GM19324 (cell line): ENCODE data around the gene EHMT2.
"Not testable (repeated sequence)": the region's sequence is repeated elsewhere in the genome, so short reads cannot be mapped to it uniquely, and the experiment has no call there.

Experiments
- ATAC-seq: cut with Tn5 transposase; IDR thresholded peaks from one replicate; pipeline ENCODE4 v1.9.1; 2021; ENCODE audit warnings: mild to moderate bottlenecking, moderate library complexity; ENCODE audit not compliant: unreplicated experiment, low FRiP score

The EHMT2 gene

DNA sequence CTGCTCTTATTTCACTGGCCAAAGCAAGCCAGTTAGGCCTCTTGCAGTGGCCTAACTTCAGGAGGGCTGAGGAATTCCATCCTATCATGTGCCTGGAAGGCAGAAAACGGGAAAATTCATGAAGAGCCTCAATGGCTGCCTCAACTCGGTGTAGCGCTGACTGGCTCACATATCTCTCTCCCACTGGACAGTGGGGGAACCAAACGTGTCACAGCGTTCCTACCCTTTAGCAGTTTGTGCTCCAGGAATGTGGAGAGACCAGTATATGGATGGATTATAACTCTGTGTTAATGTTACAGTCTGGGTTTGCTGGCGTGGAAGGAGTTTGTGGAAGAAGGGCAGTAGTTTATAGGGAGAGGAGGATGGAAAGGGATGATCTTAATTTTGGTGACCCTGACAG lies 18.3 kb upstream of the EHMT2 start:
- ATAC-seq: no peak

DNA sequence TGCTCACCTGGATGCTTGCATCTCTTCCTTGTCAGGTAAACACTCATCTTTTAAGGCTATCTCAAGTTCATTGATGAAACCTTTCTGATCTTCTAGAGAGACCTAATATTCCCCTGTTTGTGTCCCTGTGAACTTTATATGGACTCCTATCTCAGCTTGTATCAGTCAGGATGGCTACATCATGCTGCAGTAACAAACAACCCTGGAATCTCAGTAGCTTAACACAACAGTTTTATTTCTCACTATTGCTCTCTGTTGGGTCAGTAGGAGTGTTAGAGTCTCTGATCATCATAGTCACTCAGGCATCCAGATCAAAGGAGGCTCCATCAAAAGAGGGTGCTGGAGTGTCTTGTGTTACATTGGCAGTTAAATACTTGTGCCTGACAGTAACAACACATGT lies 17.9 kb upstream of the EHMT2 start:
- ATAC-seq: no peak

DNA sequence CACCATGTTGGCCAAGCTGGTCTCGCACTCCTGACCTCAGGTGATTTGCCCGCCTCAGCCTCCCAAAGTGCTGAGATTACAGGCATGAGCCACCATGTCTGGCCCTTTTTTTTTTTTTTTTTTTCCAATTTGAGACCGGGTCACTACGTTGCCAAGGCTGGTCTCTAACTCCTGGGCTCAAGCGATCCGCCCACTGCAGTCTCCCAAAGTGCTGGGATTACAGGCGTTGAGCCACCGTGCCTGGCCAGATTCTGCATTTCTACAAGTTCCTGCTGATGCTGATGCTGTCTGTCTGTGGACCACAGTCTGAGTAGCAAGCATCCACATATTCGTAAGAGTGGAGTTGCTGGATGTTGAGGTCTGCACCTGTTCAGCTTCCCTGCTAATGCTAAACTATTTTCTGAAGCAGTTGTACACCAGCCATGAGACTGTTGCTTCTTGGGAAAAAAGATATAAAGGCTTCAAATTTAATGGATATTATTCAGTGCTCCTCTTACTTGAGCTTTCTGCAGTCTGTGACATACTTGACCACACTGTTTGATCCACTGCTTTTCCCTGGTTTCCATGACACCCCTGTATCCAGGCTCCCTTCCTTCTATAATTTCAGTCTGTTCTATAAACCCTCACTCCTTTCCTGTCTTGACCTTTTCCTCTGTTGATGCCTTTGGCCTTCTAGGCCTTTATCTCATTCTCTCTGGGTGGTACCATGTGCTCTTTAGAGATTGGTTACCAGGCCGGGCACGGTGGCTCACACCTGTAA lies 14.5 kb upstream of the EHMT2 start:
- ATAC-seq: no peak

DNA sequence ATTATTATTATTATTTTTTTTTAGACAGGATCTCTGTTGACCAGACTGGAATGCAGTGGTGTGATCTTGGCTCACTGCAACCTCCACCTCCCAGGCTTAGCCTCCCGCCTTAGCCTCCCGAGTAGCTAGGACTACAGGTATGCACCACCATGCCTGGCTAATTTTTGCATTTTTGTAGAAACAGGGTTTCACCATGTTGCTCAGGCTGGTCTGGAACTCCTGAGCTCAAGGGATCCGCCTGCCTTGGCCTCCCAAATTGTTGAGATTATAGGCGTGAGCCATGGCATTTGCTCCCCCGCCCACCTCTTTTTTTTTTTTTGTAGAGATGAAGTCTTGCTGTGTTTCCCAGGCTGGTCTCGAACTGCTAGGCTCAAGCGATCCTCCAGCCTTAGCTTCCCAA lies 11.8 kb upstream of the EHMT2 start:
- ATAC-seq: not testable (repeated sequence)

DNA sequence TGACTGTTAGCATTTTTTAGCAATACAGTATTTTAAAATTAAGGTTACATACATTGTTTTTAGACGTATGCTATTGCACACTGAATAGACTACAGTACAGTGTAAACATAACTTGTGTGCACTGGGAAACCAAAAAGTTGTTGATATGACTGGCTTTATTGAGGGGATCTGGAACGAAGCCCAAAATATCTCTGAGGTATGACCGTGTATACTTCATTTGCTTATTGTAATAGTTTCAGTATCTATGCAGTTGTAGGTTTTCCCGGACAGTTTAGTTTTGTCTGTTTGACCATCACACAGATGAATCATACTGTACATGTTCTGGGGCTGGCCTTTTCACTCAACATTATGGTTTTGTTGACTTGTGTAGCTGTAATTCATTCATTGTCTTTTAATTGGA lies 11.3 kb upstream of the EHMT2 start:
- ATAC-seq: peak; percentile 62

DNA sequence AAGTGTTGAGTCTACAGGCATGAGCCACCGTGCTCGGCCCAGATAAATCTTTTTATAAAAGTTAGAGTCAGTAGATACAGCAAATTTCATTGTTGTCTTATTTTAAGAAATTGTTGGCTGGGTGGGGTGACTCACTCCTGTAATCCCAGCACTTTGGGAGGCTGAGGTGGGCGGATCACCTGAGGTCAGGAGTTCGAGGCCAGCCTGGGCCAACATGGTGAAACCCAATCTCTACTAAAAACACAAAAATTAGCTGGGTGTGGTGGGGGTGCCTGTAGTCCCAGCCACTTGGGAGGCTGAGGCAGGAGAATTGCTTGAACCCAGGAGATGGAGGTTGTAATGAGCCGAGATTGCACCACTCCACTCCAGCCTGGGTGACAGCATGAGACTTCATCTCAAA lies 10.8 kb upstream of the EHMT2 start:
- not testable (repeated sequence) for ATAC-seq

DNA sequence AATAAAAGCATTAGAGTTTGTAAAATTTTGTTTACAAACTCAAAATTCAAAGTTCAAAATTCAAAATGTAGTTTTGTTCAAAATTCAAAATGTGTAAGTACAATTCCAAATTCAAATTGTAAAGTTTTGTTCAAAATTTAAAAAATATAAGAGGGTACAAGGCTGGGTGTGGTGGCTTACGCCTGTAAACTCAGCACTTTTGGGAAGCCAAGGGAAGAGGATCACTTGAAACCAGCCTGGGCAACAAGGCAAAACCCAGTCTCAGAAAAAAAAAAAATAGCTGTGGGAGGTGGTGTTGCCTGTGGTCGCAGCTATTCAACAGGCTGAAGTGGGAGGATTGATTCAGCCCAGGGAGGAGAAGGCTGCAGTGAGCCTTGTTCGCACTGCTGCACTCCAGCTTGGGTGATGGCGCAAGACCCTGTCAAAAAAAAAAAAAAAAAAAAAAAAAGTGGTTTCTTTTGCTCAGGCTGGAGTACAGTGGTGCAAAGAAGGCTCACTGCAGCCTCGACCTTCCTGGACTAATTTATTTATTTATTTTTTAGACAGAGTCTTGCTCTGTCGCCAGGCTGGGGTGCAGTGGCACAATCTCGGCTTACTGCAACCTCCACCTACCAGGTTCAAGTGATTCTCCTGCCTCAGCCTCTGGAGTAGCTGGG lies 9.8 kb upstream of the EHMT2 start:
- no peak for ATAC-seq

DNA sequence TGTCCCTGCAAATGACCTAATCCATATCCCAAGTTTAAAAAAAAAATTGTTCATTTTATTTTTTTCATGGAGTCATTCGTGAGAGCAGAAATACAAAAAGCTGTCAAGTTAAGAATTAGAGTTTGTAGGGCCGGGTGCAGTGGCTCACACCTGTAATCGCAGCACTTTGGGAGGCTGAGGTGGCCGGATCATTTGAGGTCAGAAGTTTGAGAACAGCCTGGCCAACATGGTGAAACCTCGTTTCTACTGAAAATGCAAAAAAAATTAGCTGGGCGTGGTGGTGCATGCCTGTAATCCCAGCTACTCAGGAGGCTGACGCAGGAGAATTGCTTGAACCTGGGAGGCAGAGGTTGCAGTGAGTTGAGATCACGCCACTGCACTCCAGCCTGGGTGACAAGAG lies 9.2 kb upstream of the EHMT2 start:
- ATAC-seq: not testable (repeated sequence)

DNA sequence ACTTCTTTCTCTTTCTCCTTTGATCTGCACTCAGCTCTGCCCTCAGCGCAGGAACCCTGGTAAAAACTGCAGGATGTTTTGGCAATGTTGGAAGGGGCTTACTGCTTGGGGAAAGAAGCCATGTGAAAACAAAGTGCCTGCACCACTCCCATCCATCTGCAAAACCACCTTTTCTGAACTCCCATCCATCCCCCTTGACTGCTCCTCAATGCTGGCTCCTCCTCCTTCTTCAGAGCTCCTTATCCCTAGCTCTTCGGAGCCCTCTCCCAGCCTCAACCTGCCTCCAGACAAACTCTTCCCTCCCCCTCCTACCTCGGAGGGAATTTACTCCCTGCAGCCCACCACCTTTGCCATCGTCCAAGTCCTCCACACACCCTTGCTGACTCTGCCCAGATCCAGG lies 8.6 kb upstream of the EHMT2 start:
- ATAC-seq: no peak

DNA sequence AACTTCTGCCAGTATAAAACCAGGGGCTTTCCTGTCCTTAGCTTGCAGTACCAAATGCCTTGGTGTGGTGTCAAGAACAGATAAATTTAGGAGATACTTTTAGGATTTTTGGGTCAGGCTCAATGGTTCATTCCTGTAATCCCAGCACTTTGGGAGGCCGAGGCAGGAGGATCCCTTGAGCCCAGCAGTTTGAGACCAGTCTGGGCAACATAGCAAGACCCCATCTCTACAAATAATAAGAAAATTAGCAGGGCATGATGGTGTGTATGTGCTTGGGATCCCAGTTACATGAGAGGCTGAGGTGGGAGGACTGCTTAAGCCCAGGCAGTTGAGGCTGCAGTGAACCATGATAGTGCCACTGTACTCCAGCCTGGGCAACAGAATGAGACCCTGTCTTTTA lies 7.5 kb upstream of the EHMT2 start:
- ATAC-seq: no peak

DNA sequence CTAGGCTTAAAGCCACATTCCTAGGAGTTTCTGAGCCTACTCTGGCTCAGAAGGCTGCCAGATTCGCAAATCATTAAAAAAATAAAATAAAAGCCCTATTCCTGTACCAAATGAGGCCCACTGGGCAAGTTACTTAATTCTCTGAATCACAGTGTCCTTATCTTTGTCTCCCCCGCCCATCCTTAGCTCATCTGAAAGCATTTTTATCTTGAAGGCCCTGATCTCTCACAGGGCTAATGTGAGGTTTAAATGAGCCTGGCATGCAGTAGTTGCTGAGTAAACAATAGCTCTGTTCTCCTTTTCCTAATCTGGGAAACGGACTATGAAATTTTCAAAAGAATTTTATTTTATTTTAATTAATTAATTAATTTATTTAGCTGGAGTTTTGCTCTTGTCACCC lies 6.5 kb upstream of the EHMT2 start:
- no peak for ATAC-seq

DNA sequence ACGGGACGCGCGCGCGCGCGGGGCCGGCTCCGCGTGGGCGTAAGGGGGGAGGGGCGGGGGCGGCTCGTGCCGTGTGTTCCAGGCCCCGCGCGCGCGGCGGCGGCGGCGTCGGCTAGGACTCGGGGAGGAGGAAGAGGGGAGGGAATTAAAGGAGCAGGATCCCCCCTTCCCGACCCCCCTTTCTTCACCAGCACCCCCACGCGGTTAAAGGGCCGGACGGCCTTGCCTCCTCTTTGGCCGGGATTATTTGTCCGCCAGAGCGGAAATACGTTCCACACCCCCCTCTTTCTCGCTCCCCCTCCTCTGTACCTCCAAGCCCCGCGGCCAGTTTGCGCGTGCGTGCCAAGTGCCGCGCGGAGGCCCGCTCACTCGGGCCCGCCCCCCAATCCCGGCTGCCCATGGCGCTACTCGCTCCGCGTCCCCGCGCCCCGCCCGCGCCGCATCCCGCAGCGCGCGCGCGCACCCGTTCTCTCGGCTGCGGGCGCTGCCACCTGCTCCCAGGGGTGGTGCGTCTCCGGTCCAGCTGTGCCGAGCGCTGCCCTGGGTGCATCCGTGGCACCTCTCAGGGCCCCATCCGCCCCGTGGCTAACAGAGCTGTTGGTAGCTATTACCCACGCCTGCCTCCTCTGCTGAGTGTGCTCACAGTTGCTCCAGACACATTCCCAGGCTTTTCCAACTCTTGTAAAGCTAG lies 4.6 kb upstream of the EHMT2 start, which contains the start of gene ZBTB12:
ZBTB12 (minus strand) TSS at position 134 of the 691 bp plus-strand sequence. CDS start 781 bp downstream, outside the sequence.
- ATAC-seq: peak; percentile 65

DNA sequence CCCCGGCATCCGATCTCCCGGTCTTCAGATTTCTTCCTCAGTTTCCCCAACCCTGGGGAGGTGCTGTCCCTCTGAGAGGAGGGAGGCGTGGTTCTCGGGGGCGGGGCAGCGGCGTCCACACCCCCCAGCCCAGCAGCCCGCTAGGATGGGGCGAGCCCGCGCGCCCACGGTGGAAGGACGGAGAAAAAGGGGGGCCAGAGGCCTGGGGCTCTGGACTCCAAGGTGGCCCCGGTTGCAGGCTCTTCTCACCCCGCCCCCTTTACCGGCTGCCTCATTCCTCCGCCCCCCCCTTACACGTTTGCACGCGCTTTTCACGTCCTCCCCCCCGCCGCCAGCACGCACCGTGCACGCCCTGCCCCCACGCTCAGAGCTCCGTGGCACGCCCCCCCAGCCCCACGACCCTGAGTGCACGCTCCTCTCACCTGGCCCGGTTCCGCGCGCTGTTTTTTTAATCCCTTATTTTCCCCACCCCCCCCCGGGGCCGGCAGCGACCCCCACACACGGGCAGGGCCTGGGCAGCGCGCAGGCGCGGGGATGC lies 4.0 kb upstream of the EHMT2 start:
- no peak for ATAC-seq

DNA sequence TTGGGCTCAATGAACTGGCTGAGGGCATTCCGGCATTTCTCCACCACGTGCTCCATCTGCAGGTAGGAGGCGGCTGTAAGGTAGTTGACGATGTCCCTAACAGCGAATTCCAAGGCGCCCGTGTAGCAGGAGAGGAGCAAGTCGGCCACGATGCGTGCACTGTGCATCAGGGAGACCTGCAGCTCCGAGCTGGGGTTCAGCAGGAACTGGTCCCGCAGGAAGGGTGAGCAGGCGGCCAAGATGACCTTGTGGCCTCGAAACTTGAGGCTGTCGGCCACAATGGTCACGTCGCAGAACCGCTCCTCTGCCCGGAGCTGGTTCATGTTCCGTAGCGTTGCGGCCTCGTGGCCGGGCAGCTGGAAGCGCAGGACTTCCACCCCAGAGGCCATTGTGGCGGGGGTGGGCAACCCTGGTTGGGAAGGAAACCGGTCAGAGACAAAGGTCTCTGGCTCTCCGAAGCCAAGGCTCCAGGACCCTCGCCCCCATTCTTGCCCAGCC lies 3.5 kb upstream of the EHMT2 start:
- no peak for ATAC-seq

DNA sequence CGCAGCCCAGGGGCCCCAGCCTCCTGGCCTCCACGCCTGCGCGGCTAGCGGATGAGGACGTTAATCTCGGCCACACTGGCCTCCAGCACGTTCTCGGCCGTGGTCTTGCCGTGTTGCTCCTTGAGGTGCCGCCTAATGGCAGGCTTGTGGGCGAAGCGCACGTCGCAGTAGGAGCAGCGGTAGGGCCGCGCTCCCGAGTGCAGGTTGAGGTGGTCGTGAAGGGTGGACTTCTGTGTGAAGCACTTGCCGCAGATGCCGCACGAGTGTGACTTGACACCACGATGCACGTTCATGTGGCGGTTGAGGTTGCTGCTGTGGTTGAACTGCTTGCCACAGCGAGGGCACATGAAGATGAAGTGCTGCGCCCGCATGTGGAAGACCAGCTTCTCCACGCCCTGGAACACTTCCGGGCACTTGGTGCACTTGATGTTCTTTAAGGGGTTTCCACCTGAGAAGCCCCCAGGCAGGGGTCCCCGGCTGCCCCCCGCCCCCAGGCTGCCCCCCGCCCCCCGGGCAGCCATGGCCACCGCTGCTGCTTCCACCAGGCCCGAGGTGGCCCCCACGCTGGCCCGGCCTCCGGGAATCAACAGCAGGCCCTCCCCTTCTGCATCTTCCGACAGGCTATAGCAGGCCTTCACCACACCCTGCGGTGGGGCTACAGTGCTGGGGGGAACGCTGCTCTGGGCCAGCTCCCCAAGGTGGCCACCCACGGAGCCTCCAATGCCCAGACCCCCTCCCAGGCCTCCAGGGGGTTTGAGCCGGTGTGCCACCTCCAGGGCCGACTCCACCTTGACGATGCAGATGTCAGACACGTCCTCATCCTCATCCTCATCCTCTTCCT lies 2.6 kb upstream of the EHMT2 start:
- ATAC-seq: no peak

DNA sequence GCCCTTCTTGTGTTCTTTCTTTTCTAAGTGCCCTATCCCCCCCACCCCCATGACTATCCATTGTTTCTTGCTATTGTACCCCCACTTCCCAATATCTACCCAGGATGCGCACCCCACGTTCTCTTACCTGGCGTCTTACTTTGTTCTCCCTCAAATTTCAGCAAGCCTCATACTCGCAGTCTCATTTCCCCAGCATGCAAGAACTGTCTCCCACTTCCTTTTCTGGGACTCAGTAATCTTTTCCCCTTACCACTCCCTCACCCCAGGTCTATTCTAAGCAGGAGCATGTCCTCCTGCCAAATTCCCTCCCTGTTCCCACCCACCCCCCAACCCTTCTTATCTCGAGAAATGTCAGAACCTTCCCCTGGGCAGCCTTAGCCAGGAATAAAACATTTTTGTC lies 1.7 kb upstream of the EHMT2 start:
- ATAC-seq: no peak

DNA sequence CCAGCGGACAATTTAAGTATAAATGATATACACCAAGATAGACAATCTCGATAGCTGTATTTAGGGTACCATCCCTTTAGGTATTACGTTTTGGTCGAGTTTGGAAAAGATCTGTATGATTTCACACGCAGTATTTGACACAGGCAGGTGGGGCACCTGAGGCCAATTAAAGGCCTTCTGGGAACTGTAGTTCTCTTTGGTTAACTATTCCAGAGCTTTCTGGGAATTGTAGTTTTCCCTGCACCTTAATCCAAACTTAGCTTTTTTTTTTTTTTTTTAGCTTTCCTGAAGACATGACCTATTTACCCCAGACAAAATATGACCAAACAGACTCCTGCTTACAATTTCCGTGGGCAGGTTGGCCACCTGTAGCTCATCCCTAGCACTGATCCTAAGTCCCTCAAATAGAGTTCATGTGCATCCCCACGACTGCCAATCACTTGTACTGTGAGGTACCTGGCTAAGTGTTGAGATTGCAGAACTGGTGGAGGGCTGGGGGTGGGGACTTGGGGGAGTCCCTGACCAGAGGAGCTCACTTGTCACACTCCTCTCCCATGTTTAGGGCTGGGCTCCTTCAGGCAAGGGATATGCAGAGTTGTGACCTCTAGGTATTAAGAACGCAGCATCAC lies 999 bp upstream of the EHMT2 start:
- ATAC-seq: no peak

DNA sequence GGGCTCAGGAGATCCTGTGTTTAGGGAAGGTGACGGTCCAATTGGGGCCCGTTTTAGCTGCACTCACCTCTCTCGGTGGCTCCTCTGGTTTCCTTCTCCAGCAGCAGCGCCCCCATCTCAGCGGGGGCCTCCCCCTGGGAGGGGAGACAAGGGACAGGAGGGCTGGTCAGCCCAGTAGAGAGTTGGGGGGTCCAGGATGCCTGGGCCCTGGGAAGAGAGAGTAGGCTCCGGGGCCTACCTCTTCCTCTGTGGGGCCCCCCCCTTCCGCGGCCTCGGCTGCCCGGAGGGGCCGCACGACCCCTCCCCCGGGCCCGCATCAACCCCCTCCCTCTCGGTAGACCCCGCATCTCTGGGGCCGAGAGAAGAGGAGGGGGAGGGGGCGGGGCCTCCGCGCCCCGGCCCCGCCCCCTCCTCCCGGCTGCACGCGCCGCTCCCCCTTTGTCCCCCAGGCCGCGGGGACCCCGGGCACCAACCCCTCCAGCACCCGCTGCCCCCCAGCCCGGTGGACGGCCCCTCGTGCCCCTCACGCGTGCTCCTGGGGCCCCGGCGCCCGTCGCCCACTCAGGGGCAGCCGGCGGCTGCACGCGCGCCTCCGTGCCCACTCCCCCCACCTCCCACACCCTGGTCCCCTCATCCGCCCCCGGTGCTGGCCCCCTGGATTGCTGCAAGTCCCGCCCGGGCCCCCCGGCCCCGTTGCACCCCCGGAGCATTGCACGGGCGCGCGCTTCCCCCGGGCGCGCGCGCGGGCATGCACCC lies 464 bp downstream of the EHMT2 start:
- no peak for ATAC-seq

DNA sequence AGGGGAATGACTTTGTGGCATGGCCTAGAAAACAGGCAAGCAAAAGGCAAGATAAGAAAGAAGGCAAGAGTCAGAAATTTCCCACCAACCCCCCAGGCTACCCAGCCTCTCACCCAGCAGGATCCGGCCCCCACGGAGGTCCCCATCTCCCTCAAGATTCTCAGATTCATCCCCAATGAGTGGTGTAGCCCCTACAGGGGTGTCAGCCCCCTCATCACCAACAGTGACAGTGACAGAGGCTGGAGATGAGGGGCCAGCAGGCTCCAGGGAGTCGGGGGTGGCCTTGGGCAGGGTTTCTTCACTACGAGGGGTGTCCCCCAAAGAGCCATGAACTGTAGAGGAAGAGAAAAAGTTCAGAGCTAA lies 1.0 kb downstream of the EHMT2 start:
- ATAC-seq: no peak
